HG02571 (cell line): Measurements from ENCODE around the gene KCNE1.
"Not testable (repeated sequence)": the region's sequence is repeated elsewhere in the genome, so short reads cannot be mapped to it uniquely, and the experiment has no call there.

ENCODE experiments used
- ATAC-seq: cut with Tn5 transposase; IDR thresholded peaks from one replicate; pipeline ENCODE4 v1.9.1; 2021; ENCODE audit warnings: mild to moderate bottlenecking, moderate library complexity; ENCODE audit not compliant: unreplicated experiment

KCNE1 gene

DNA sequence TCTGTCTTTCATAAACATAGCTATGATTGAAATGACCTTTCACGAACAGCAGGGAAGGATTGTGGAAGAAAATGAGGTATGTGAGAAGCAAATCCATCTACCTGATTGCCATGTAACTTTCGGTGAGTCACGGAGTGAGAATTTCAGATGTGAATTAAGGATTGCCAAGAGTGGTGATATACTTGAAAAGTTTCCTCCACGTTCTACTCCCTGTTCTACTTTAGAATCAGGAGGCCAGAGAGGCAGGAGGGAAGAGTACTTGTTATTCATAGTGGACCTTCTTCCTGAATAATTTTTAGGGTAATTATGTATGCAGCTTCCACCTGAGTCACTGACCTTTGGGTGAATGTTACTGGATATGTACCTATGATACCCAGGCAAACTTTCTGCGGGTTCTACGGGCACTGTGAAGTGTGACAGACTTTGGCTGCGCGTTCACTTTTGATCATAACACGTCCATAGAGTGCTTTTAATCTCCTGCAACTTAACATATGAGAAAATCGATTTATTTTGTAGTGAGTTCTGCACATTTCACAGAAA, 2.6 kb upstream of the KCNE1 start:
- no peak for ATAC-seq

DNA sequence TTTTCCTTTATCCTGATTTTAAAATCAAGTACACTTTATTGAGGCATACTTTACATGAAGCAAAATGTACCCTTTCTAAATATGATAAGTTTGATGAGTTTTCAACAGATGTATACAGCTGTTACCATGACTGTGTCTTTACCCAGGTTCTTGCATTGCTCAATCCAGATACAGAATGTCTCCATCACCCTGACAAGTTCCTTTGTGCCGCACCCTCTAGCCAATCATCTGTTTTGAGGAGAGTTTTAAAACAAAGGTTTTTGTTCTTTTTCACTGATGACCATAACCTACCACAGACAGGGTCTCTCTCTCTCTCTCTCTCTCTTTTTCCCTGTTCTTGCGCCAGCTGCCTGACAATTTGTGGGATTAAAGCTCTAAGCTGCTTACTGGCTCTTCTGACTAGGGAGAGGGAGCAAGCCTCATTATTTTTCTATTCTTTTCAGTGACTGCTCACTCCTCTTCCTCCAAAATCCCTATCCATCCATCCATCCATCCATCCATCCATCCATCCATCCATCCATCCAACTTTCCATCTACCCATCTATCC, 1.2 kb upstream of the KCNE1 start:
- no peak for ATAC-seq

DNA sequence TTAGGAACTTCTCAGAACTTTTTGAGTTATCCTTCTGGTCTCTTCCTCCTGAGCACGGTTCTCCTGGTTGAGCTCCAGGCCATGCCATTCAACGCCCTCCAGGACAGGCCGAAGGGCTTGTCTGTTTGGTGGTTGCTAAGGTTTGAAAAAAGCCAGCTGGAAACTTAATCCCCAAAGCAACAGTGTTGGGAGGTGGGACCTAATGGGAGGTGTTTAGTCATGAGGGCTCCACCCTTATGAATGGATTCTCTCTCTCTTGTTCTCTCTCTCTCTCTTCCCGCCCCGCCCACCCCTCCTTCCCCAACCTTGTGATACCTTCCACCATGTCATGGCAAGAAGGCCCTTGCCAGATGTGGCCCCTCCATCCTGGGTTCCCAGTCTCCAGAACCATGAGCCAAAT, 829 bp downstream of the KCNE1 start:
- no peak for ATAC-seq

DNA sequence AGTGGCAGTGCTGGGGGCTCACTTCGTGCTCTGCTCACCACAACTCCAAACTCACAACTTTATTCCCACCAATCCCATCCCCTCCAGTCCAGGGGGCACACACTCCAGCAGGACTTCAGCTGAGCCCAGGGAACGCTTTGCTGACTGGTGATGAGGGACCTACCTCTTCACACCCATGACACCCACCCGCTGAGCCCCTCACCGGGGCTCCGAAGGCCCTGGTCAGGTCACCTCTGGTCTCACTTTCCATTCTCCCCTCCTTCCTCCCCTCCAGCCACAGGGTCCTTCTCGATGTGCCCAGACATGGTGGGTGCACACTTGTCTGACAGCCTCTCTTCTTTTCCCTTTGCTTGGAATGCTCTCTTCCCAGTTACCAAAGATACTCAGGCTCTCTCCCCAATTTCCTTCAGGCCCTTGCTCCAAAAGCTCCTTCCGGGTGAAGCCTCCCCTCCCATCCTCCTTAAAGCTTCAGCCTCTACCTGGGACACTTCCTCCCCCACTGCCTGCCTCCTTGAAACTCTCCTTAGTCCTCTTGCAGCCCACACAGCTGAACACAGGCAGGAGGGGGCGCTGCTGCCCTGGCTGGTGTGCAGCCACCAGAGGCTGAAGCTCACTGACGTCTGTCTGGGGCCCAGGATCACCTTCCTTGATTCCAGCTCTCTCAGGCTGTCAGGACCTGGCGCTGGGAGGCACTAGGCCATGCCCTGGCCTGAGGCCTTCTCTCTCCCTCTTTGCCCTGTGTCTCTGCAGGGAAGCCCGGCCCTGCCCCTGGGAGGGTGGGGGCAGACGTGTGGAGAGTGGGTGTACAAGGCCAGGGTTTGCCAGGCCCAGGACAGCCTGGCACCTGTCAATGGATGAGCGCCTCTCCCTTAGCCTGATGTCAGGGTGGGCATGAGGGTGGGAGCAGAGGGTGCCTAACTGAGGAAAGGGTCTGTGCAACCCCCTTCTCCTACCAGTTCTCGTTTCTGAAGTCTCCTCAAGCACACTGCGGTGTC, 1.6 kb downstream of the KCNE1 start:
- no peak for ATAC-seq

DNA sequence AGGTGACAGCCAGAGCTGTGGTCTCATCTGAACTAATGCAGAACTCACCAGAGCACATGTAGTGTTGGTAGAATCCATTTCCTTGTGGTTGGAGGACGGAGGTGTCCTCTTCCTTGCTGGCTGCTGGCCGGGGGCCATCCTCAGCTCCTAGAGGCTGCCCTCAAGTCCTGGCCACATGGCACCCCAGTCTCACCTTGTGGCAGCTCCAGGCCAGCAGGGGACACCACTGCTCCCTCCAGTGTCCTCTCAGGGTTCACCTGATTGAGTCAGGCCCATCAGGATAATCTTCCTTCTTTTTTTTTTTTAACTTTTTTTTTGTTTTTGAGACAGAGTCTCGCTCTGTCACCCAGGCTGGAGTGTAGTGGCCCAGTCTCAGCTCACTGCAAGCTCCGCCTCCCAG, 2.9 kb downstream of the KCNE1 start:
- ATAC-seq: no peak

DNA sequence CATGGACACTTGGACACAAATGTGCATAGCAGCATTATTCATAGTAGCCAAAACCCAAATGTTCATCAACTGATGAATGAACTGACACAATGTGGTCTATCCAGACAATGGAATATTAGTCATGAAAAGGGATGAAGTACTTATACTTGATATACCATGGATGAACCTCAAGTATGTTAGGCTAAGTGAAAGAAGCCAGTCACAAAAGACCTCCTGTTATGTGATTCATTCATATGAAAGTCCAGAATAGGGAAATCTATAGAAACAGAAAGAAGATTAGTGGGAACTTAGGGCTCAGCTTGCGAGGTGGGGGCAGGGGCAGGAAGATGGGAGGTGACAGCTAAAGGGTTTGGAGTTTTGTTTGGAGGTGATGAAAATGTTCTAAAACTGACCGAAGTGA, 7.4 kb downstream of the KCNE1 start:
- ATAC-seq: no peak

DNA sequence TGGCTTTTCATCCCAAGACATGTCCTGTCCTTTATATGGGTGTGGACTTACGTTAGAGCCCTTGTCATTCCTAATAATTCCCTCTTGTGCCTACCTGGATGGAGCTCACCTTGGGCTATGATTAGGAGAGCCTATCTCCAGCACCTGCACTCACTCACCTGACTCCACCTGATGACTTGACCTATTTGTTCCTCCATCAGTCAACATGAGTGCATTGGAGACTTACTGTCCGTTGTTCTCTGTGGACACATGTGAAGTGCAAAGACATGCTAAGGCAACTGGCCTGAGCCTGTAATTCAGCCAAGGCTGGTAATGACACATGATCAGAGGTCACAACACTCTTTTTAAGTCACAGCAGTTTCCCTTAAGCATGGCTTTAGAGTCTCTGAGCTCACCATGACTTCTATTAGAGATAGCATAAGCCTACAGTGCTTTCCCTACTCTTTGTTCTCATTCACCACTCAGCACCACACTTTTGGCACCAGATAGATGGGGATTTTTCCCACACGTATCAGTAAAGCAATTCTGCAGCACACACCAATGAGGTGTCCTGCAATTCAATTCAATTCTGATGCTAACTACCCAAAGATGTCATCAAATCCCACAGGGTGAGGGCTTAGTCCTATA, 9.4 kb downstream of the KCNE1 start:
- no peak for ATAC-seq

DNA sequence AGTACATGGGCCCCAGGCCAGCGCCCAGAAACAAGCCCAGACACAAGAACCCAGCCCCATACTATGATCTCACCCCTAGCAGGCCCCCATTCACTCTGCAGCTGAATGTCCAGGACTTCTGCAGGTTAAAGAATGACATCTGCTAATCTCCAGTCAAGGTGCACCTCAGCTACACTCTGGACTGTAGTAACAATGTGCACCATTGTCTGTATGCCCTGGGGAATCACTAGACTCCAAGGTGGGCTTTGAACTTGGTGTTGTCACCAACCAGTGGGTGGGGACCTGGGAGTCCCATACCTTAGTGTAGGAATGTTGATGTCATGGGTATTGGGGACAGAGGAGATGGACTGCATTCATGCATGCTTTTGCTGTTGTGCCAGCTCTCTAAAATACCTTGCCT, 10.3 kb downstream of the KCNE1 start:
- no peak for ATAC-seq

DNA sequence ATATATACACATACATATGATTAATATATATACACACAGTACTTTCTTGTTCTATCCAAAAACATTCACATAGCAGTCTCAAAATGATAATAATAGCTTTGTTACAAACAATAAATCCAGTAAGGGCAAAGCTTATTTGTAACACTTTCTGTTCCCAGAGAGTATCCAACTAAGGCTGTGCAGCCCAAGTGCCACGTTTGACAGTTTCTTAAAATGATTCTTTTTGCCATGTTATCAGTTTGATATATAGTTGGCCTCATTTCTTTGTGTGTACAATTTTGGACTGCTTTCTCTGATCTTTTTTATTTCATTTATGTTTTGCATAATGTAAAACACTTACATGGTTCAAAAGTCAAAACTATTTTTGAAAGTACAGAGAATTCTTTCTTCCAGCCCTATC, 11.8 kb downstream of the KCNE1 start:
- ATAC-seq: no peak

DNA sequence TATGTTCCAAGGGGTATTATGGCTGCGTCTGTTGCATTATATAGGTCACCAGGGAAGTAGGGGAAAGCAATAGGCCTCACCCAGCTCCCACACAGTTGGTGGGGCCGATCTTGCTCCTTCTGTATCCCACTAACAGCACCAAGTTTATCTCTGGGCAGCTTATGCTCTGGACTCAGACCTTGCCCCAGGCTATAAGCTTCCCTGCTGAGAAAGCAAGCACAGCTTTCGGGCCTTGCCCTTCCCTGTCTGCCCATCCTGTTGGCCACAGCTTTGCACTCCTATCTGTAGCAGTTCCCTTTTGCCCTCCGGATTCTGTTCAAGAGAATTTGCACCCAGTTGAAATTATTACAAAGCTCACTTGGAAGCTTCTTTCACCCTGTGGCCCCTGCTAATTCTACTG, 12.9 kb downstream of the KCNE1 start:
- no peak for ATAC-seq

DNA sequence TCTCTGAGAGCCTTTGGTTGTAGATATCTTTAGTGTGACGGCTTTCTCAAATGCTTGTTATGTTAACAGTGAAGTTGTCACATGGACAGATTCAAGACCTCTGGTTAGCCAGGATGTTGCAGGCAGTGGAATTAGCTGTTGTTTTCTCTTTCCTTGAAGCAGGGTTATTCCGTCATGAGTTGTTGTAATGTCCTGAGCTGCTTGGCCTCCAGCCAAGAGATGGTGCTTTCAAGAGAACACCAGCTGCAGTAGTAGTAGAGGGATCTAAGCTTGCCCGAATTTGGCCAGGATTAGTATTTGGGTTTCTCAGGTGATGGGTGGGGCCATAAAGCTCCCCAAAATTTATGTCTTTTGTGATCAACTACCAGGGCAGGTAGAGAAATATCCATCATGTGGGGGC, 13.4 kb downstream of the KCNE1 start:
- no peak for ATAC-seq

DNA sequence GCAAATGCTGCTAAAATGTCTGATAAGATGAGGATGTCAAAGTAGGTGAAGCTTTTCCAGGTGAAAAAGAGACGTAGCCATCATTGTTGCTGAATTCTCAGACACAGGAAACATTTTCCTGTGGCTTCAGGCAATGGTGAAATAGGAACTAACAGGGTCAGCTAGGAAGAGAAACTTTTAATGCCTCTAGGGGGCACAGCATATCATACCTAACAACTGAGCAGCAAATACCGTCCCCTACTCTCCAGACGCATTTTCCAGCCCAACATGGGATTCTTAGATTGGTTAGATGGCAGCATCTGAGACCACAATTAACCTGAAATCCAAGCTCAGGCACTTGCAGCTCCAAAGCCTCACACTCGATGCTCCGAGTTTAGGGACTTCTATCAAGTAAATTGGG, 28.2 kb downstream of the KCNE1 start:
- ATAC-seq: not testable (repeated sequence)

DNA sequence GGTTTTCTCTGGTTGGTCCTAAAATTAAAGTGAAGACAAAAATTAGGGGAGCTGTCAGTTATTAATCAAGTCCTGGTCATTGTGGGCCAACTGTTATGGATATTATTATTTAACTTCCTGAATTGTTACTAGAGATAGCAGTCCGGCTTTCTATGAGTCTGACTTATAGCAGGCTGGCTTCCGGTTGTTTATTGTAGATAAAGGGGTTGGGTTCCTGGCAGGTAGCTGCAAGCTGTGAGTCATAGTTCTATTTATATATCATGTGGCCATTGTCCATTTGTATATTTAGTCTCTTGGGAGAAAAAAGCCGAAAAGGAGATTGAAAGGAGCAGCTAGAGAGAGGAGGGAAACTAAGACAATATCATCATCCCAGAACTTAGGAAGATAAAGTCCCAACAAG, 28.6 kb downstream of the KCNE1 start:
- ATAC-seq: not testable (repeated sequence)

DNA sequence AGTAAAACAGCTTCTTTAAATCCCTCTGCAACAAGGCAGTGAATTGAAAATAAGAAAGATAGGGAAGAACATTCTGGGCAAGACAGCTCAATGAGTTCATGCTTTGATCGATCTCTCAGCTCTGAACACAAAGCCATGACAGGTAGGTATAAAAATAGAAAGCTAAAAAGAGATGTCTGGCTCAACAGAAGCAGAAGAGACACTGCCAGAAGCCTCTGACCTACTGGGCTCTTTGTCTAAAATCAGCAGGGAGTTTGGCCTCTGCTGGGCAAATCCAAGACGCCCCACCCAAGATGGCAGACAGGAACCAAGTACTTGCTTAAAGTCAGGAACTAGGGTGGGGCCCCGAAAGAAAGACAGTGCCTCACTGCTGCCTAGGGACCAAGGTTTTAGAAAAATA, 44.7 kb downstream of the KCNE1 start:
- ATAC-seq: not testable (repeated sequence)

DNA sequence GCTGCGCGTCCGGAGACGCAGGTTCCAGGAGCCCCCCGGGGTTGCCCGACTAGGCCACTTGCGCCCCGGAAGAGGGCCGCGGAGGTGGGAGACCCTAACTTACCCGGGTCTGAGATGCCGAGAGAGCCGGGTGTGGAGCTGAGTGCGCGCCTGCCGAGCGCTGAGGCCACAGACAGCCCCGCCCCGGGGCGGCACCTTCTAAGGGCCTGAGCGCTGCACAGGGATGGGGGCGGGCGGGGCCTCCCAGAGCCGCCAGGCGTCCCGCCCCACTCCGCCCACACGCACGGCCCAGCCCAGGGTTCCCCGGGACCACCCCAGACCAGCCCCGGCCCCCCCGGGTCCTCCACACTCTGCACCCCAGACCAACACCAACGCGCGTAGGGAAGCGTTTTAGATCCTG, 52.6 kb downstream of the KCNE1 start:
- ATAC-seq: not testable (repeated sequence)

DNA sequence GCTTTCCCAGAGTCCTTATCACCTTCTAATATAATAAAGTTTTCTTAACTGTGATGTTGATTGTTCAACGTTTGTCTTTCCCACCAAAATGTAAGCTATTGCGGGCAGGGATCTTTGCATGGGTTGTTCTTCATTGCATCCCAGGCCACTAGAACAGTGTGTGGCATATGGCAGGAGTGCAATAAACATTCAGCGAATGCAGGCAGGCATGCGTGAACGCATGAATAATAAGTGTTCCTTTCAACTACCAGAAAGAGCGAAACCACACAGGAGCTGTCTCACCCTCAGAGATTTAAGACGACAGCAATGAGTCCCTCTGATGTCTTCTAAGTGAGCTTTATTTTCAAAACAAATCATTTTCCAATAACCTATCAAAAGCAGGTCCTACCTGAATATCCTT, 53.7 kb downstream of the KCNE1 start:
- ATAC-seq: not testable (repeated sequence)

DNA sequence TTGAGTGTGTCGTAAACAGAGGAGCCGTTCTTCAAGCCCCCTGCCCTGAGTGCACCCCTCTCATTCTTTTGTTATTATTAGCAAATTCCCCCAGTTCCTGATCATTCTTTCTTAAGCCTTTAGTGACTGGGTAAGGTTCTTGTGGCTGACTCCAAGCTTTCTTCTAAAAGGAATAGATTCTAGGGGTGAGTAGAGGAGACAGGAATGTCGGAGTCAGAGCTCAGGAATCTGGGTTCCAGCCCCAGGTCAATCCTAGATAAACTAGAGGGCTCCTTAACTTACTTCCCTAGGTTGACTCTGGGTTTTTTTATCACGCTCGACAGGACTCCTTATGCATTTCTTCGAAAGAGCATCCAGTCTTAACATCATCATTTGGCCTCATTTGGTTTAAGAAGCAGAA, 55.8 kb downstream of the KCNE1 start:
- ATAC-seq: not testable (repeated sequence)

DNA sequence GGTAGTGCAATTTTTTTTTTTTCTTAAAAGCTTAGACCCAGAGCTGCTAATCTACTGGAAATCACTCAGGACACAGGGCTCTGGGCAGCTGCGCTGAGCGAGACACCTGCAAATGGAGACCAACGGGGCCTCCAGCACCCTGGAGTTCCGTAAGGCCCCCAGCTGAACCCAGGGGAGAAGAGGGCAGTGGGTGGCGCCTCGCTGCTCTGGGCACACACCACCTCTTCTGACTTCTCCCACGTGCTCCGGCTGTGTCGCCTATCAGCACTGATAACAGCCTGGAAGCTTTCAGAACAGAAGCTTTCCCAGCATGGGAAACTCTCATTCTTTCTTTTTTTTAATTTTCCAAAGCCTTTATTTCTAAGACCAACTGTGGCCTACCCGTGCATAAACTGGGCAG, 56.4 kb downstream of the KCNE1 start:
- not testable (repeated sequence) for ATAC-seq

DNA sequence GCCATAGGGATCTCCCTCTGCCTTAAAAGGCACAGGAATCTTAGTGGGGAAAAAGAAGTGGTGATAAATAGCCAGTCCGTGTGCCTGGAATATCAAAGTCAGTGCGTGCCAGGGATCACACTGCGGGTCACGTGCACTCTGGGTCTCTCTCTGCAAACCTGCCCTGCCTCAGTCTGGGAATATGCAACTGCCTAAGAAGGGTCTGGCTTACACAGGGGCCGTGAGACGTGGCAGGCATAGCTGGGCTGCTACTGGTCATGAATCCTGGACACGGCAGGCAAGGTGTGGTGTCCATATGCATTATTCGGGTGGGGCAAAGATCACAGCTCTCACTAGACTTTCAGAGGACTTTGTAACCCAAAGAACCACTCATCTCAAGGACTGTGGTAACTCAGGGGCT, 65.0 kb downstream of the KCNE1 start:
- ATAC-seq: not testable (repeated sequence)

DNA sequence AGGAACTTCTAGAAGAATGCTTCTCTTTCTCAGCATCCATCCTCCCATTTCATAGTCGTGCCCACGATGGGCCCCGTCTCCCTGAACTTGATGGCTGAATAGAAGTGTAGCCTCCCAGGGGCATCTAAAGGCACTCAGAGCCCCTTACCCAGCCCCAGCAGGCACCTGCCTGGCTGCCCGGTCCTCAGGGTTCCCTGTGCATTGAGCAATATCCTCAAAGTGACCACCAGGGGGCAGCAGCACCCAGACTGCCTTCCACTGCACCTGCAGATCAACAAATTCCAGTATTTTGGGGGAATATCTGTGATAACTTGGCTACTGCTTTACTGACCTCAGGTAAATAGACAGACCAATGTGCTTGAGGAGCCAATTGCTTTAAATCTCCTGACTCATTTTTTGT, 68.5 kb downstream of the KCNE1 start:
- not testable (repeated sequence) for ATAC-seq

DNA sequence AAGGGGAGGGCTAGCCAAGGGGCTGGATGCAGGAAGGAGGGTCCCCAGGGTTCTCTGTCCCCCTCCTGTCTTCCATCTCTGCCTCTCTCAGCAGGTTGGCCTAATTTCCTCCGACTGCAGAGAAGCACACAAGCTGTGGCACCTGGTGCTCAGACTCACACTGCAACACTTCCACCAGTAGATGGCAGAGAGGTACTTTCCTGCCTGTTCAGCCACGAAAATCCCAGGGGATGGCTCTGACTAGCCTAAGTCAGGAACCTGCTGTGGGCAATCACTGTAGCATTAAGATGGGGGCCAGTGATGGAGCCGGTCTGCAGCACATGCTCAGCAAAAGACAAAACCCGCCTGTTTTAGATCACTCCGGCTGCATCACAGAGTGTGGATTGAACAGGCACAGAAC, 82.3 kb downstream of the KCNE1 start:
- ATAC-seq: not testable (repeated sequence)

DNA sequence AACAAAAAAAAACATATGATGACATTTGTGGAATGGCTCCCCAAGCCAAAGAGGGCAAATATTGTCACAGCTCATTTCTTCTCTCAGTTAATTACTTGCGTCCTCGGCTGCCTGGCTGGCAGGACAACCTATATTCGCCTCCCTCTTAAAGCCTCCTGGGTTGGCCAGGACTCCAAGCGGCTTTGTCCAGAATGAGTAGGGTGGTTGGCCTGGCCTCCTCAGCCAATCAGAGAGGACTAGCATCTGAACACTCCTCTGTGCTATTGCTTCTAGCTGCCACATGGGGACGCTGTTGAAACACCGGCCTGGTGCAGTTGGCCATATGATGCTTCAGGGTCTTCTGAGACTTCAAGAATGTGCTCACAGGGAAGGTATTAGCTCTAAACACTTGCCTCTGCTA, 83.6 kb downstream of the KCNE1 start:
- ATAC-seq: not testable (repeated sequence)
